GM10248 (cell line): ENCODE measurements around the gene HOXB2.

Experiments
- CTCF ChIA-PET: fragments of 300-600 bp; sonication (Branson Sonifier 250); formaldehyde crosslinking; extraction: SDS; loops from one replicate; lab custom pipeline; 2021; ENCODE audit warnings: antibody characterized with exemption; lab: Yijun Ruan, JAX
- POLR2A ChIA-PET: fragments of 350-650 bp; sonication (Branson Sonifier 250); formaldehyde crosslinking; extraction: SDS; loops from one replicate; lab custom pipeline; 2020; ENCODE audit warnings: antibody characterized with exemption; lab: Yijun Ruan, JAX
- DNase-seq: peaks from one replicate; pipeline ENCODE4 v3.0.0; 2012; ENCODE audit errors: extremely low spot score
- CTCF ChIP-seq: IDR thresholded peaks from 2 replicates; pipeline ENCODE4 v1.5.1; 2012; ENCODE audit warnings: mild to moderate bottlenecking, low read depth; ENCODE audit errors: extremely low read depth, missing control alignments, control extremely low read depth

HOXB2 gene

GRCh38 chr17:48546924-48547807, 2.3 kb upstream of the HOXB2 start:
- DNase-seq, result no peak
- ChIA-PET CTCF (interaction anchor here (0.9 to 2.3 kb wide), 4 partner anchors 14 to 211 kb away, joined by 3 to 11 read pairs (median 4); no protein-coding TSS in a partner anchor), POLR2A (interaction anchor here (0.7 kb wide), 1 partner anchor 504 kb away, joined by 3 read pairs; no protein-coding TSS in a partner anchor)
- no peak for TF ChIP-seq CTCF

- no peak for TF ChIP-seq CTCF
- DNase-seq, result no peak
- ChIA-PET CTCF (interaction anchor here (0.9 to 2.3 kb wide), 3 partner anchors 15 to 210 kb away, joined by 3 to 11 read pairs (median 5); no protein-coding TSS in a partner anchor), POLR2A (no interaction called here)
Measured at GRCh38 chr17:48546137-48546923, 1.4 kb upstream of the HOXB2 start.

- POLR2A ChIA-PET, result no interaction called here
- TF ChIP-seq CTCF, result no peak
- CTCF ChIA-PET, result no interaction called here
- no peak for DNase-seq
Measured at GRCh38 chr17:48545539-48545938, 630 bp upstream of the HOXB2 start.

GRCh38 chr17:48544349-48545021, 424 bp downstream of the HOXB2 start:
- ChIA-PET CTCF (no interaction called here), POLR2A (no interaction called here)
- no peak for TF ChIP-seq CTCF
- DNase-seq, result peak; percentile 49

- DNase-seq, result no peak
- ChIA-PET POLR2A (no interaction called here), CTCF (interaction anchor here (1.6 kb wide), 1 partner anchor 22 kb away, joined by 3 read pairs; no protein-coding TSS in a partner anchor)
- no peak for TF ChIP-seq CTCF
Measured at GRCh38 chr17:48543854-48544348, 1.0 kb downstream of the HOXB2 start.
